ENCODE data around the gene IL17B.

- no peak for TF ChIP-seq EZH2 (IDR thresholded peaks at IDR 0.05; ENCODE audit: borderline replicate concordance, low read length)
- TF ChIP-seq, protein P1, sequence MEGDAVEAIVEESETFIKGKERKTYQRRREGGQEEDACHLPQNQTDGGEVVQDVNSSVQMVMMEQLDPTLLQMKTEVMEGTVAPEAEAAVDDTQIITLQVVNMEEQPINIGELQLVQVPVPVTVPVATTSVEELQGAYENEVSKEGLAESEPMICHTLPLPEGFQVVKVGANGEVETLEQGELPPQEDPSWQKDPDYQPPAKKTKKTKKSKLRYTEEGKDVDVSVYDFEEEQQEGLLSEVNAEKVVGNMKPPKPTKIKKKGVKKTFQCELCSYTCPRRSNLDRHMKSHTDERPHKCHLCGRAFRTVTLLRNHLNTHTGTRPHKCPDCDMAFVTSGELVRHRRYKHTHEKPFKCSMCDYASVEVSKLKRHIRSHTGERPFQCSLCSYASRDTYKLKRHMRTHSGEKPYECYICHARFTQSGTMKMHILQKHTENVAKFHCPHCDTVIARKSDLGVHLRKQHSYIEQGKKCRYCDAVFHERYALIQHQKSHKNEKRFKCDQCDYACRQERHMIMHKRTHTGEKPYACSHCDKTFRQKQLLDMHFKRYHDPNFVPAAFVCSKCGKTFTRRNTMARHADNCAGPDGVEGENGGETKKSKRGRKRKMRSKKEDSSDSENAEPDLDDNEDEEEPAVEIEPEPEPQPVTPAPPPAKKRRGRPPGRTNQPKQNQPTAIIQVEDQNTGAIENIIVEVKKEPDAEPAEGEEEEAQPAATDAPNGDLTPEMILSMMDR (IDR thresholded peaks at IDR 0.05; ENCODE audit: low read length): no peak
Observed at GRCh38 chr5:149410071-149410470, 31.0 kb upstream of the IL17B start.
